ENCODE results near the gene CITED2.

The CITED2 gene

DNA sequence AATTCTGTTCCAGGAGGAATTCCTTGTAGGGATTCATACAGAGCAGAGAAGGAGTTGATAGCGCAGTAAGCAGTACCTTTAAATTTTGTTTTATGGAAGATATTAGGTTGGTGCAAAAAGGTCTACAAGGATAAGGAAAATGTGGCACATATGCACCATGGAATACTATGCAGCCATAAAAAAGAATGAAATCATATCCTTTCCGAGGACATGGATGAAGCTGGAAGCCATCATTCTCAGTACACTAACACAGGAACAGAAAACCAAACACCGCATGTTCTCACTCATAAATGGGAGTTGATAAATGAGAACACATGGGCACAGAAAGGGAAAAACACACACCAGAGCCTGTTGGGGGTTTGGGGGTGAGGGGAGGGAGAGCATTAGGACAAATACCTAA, 45.2 kb downstream of the CITED2 start:
- DNase-seq: no peak

DNA sequence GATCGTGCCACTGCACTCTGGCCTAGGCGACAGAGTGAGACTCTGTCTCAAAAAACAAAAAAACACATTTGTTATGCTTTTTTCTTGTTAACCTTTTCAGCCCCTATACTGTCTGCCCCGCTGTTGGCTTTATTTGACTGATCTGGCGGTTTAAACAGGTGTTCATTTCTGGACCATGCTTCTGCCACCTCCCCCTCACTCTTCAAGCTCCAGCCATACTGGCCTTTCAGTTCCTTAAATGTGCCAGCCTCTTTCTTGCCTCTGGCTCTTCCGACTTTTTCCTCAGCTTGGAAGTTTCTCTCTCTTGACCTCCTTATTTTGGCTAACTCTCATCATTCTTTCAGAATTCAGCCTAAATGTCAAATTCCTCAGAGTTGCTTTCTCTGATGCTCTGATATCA, 47.4 kb downstream of the CITED2 start:
- no peak for DNase-seq

DNA sequence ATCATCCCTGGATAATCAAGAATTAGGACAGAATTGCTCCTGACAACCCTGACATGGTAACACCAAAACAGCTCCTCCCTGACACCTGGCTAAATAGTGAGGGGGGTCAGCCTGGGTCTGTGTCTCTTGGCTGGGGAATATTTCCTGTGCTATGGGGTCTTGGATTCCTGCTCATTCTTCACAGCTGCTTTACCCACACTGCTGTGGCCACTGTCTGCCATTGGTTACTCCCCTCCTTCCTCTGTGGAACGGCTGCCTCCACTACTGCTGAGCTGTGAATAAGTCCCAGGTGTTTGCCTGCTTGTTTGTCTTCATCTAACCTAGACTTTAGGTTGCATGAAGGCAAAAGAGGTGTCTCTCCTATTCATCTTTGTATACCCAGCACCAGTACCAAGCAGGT, 48.8 kb downstream of the CITED2 start:
- DNase-seq: no peak

DNA sequence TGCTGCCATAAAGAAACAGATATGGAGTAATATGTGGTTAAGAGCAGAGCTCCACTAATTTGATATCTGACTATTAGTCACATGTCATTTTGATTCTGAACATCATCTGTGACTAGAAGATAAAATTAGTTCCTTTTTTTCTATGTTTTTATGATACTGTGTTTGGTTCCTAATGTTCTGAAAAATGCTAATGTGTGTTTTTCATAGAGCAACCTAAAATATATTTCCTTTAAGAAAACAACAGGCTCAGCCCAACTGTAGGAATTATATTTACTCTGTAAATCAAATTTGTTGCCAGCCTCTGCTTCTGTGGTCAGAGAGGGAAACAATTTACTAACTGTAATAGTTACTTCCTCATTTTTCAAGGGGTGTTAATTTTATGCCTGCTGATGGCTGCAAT, 49.3 kb downstream of the CITED2 start:
- no peak for DNase-seq

DNA sequence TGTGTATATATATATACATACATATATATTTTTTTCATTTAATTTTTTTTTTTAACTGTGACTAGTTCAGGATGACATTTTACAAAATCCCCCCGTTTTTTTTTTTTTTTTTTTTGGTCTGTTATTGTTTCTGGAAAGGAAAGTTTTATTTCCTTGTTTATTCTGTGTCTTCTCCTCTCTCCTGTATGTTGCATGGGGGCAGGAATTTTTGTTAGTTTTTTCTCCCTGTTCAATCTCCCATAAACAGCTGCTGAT, 50.2 kb downstream of the CITED2 start:
- no peak for DNase-seq

DNA sequence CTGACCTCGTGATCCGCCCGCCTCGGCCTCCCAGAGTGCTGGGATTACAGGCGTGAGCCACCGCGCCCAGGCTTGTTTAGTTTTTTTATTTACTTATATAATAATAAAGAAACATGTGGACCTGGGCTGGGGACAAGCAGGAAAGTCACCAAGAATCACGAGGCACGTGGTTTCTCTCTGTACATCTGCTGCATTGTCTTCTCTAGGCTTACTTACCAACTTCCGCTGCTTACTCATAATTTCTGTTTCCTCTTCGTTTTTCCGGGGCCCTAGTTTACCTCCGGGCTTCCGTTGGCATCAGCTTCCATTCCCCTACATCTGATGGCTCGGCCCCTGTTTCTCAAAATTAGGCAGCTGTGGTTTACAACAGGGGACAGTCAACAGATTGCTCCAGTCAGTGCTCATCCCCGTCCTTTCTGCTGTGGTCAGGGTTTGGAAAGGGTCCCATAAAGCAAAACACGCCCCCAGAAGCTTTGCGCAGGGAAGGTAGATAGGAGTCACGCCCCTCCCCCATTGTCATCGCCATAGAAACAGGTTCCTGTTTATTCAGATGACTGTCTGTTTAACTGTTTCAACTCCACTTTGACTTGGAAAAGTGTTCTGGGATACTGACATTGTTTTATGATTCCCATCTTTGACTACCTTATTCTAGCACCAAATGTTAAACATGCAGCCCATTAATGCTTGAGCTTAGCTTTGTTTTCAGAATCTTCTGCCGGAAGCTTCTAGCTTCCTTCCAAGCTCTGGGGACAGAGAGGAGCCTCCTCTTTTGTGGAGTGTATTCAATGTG, 50.7 kb downstream of the CITED2 start:
- peak; percentile 57 for DNase-seq
